ENCODE results near the gene PXT1. TPM values are rescaled to one million over a fixed set of nuclear protein-coding genes. Genes with fewer than 3 reads are reported as not detected.
A peak's percentile ranks its signal among the peaks of the same experiment; 100 is the strongest.

The PXT1 gene
- total and polyA plus RNA-seq, 2 donors (not counting 1 experiment from before 2014, with no cell fraction given) = 0.52 TPM; not detected in 1

DNA sequence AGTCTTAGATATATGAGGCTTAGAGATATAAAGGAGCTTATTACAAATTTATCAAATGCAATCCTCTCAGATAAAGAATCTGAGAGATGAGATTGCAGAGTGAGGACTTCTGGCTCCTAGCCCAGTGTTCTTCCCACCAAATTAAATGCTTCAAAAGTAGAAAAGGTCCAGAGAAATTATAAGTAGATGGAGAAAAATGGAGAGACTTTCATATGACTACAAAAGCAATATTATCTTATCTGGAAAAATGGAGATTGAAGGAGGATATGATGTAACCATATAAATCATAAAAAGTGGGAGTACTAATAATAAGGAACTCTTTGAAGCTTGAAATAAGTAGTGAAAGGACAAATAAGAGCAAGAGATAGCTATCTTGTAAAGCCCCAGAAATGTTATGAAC is 3.0 kb upstream of the PXT1 start:
- Mint-ChIP-seq H3K27ac (peak overlapping the region; percentile 64), H3K4me3 (peak overlapping the region; percentile 52), H3K9me3 (ENCODE audit: insufficient read depth) (no peaks in the 10 kb centered on the region), H3K27me3 (no peaks in the 10 kb centered on the region), H3K4me1 (peaks cover 41% of the 10 kb centered on the region)
- Histone ChIP-seq H3K9ac (ENCODE audit: low read length) (no peak overlapping the region), H3K27me3 (replicated peaks in 1 of 4; ENCODE audit: control extremely low read depth in 1 of 4, control insufficient read depth in 3 of 4, insufficient read depth in 4 of 4, low read length in 3 of 4) (no peaks in the 10 kb centered on the region), H3K4me2 (replicated peaks; ENCODE audit: low read depth, low read length, poor library complexity, severe bottlenecking) (no peak overlapping the region), H3K4me3 (ENCODE audit: control extremely low read depth in 1 of 5, extremely low read depth in 1 of 5, insufficient read depth in 1 of 5, low read depth in 2 of 5, low read length in 4 of 5) (no peak overlapping the region), H3K4me1 (ENCODE audit: control insufficient read depth in 2 of 2, insufficient read depth in 2 of 2, low read length in 2 of 2) (peaks cover 24 to 26% of the 10 kb centered on the region in 2 donors), H3K36me3 (replicated peaks in 1 of 2; ENCODE audit: control extremely low read depth in 1 of 2, control insufficient read depth in 1 of 2, extremely low read depth in 1 of 2, insufficient read depth in 2 of 2, low read length in 1 of 2) (no peaks in the 10 kb centered on the region), H3K9me3 (ENCODE audit: control extremely low read depth in 1 of 3, control insufficient read depth in 2 of 3, insufficient read depth in 1 of 3, low read length in 2 of 3) (peaks cover 0 to 4% (median 0%) of the 10 kb centered on the region in 3 donors), H3K27ac (ENCODE audit: low read length in 2 of 2) (peak overlapping the region in 1 of 2 donors; percentile 33), H2AFZ (ENCODE audit: insufficient read depth, low read depth, low read length, poor library complexity, severe bottlenecking) (no peak overlapping the region), H3K79me2 (ENCODE audit: control insufficient read depth, insufficient read depth, low read length) (peaks cover 74% of the 10 kb centered on the region), H4K20me1 (ENCODE audit: control insufficient read depth, insufficient read depth, low read length, poor library complexity, severe bottlenecking) (peaks cover 18% of the 10 kb centered on the region)
- ATAC-seq (ENCODE audit: low read depth) (no peak), DNase-seq (no peak)
- CTCF ChIA-PET = interaction anchor here (1.3 to 1.8 kb wide), 2 partner anchors 16 to 313 kb away, joined by 3 to 4 read pairs; no protein-coding TSS in a partner anchor
- TF ChIP-seq, protein P1, sequence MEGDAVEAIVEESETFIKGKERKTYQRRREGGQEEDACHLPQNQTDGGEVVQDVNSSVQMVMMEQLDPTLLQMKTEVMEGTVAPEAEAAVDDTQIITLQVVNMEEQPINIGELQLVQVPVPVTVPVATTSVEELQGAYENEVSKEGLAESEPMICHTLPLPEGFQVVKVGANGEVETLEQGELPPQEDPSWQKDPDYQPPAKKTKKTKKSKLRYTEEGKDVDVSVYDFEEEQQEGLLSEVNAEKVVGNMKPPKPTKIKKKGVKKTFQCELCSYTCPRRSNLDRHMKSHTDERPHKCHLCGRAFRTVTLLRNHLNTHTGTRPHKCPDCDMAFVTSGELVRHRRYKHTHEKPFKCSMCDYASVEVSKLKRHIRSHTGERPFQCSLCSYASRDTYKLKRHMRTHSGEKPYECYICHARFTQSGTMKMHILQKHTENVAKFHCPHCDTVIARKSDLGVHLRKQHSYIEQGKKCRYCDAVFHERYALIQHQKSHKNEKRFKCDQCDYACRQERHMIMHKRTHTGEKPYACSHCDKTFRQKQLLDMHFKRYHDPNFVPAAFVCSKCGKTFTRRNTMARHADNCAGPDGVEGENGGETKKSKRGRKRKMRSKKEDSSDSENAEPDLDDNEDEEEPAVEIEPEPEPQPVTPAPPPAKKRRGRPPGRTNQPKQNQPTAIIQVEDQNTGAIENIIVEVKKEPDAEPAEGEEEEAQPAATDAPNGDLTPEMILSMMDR (IDR thresholded peaks at IDR 0.05) = no peak
- TF ChIP-seq EZH2 (IDR thresholded peaks at IDR 0.05; ENCODE audit: borderline replicate concordance, insufficient read depth, low read depth, low read length, poor library complexity, severe bottlenecking) = no peak
- intact Hi-C loops (cut with micrococcal nuclease) = no loop called here
- POLR2A ChIA-PET = interaction anchor here (0.6 kb wide), 1 partner anchor 286 kb away, joined by 5 read pairs; no protein-coding TSS in a partner anchor

DNA sequence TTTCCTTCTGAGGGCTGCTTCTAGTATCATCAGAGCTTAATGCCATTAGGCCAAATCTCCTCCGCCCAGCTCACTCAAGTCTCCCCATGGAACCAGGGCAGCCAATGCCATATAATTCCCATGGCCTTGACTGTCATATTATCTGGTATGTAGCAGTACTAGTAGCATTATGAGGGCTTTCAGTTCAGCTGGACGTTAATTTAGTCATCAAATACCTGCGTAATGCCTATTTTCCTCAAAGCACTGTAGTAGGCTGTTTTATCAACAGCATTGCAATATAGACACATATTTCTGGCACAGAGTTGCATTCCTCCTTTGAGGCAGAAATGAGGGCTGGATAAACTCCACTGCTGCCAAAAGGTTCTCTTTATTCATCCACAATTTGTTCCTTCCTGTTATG is 1.8 kb upstream of the PXT1 start:
- Mint-ChIP-seq H3K4me3 (peak overlapping the region; percentile 98), H3K4me1 (peaks cover 35% of the 10 kb centered on the region), H3K27me3 (no peaks in the 10 kb centered on the region), H3K27ac (peak overlapping the region; percentile 34), H3K9me3 (ENCODE audit: insufficient read depth) (no peaks in the 10 kb centered on the region)
- Histone ChIP-seq H3K9me3 (ENCODE audit: control extremely low read depth in 1 of 3, control insufficient read depth in 2 of 3, insufficient read depth in 1 of 3, low read length in 2 of 3) (peaks cover 0 to 4% (median 0%) of the 10 kb centered on the region in 3 donors), H3K27ac (ENCODE audit: low read length in 2 of 2) (peak overlapping the region in 1 of 2 donors; percentile 91), H3K36me3 (replicated peaks in 1 of 2; ENCODE audit: control extremely low read depth in 1 of 2, control insufficient read depth in 1 of 2, extremely low read depth in 1 of 2, insufficient read depth in 2 of 2, low read length in 1 of 2) (no peaks in the 10 kb centered on the region), H3K4me3 (ENCODE audit: control extremely low read depth in 1 of 5, extremely low read depth in 1 of 5, insufficient read depth in 1 of 5, low read depth in 2 of 5, low read length in 4 of 5) (peak overlapping the region in 2 of 5 experiments; percentile 84 to 89), H3K4me2 (replicated peaks; ENCODE audit: low read depth, low read length, poor library complexity, severe bottlenecking) (peak overlapping the region; percentile 76), H2AFZ (ENCODE audit: insufficient read depth, low read depth, low read length, poor library complexity, severe bottlenecking) (peak overlapping the region; percentile 97), H3K27me3 (replicated peaks in 1 of 4; ENCODE audit: control extremely low read depth in 1 of 4, control insufficient read depth in 3 of 4, insufficient read depth in 4 of 4, low read length in 3 of 4) (no peaks in the 10 kb centered on the region), H3K9ac (ENCODE audit: low read length) (peak overlapping the region; percentile 88), H3K4me1 (ENCODE audit: control insufficient read depth in 2 of 2, insufficient read depth in 2 of 2, low read length in 2 of 2) (peaks cover 24 to 26% of the 10 kb centered on the region in 2 donors), H4K20me1 (ENCODE audit: control insufficient read depth, insufficient read depth, low read length, poor library complexity, severe bottlenecking) (peaks cover 18% of the 10 kb centered on the region), H3K79me2 (ENCODE audit: control insufficient read depth, insufficient read depth, low read length) (peaks cover 71% of the 10 kb centered on the region)
- ATAC-seq (ENCODE audit: low read depth) (no peak), DNase-seq (no peak)
- intact Hi-C loops (cut with micrococcal nuclease) = loop anchor here (5.0 kb wide), 1 partner anchor 233 kb away; the partner anchor contains the start of gene CDKN1A
- POLR2A ChIA-PET = interaction anchor here (0.6 kb wide), 1 partner anchor 64 kb away, joined by 9 read pairs; no protein-coding TSS in a partner anchor
- TF ChIP-seq, protein P1 (IDR thresholded peaks at IDR 0.05) = no peak
- TF ChIP-seq EZH2 (IDR thresholded peaks at IDR 0.05; ENCODE audit: borderline replicate concordance, insufficient read depth, low read depth, low read length, poor library complexity, severe bottlenecking) = no peak
- WGBS (ENCODE audit: insufficient coverage) = no CpG with 5 or more reads among the region's 3 CpGs
- CTCF ChIA-PET = interaction anchor here (1.8 kb wide), 1 partner anchor 14 kb away, joined by 4 read pairs; no protein-coding TSS in a partner anchor
